NCI-H345 treated with DMSO at 0.1 percent for 48 hours (cell line): ENCODE data around the gene PLXND1.
"Not testable (repeated sequence)": the region's sequence is repeated elsewhere in the genome, so short reads cannot be mapped to it uniquely, and the experiment has no call there.

Source experiments
- DNase-seq: peaks from one replicate; lab custom pipeline; 2025; ENCODE audit not compliant: unreplicated experiment; lab: John Stamatoyannopoulos, UW

PLXND1 gene

GRCh38 chr3:129606636-129607390 is at the start of gene PLXND1:
TSS of gene PLXND1 (minus strand) at chr3:129606676. CDS start at chr3:129606639, 37 bp downstream.
- DNase-seq = no peak

- DNase-seq = no peak
Measured at GRCh38 chr3:129655291-129655700, 48.8 kb upstream of the PLXND1 start.

- no peak for DNase-seq
Measured at GRCh38 chr3:129654131-129654530, 47.7 kb upstream of the PLXND1 start.

GRCh38 chr3:129653019-129653418 is 46.5 kb upstream of the PLXND1 start:
- no peak for DNase-seq

- no peak for DNase-seq
Measured at GRCh38 chr3:129651435-129652202, 45.1 kb upstream of the PLXND1 start.

- DNase-seq = no peak
Measured at GRCh38 chr3:129650256-129650872, 43.9 kb upstream of the PLXND1 start.

- DNase-seq = no peak
Measured at GRCh38 chr3:129648391-129648790, 41.9 kb upstream of the PLXND1 start.

- no peak for DNase-seq
Measured at GRCh38 chr3:129645286-129645685, 38.8 kb upstream of the PLXND1 start.

GRCh38 chr3:129644836-129645235 is 38.4 kb upstream of the PLXND1 start:
- DNase-seq = no peak

- DNase-seq = not testable (repeated sequence)
Measured at GRCh38 chr3:129641567-129642260, 35.2 kb upstream of the PLXND1 start.

- not testable (repeated sequence) for DNase-seq
Measured at GRCh38 chr3:129640985-129641384, 34.5 kb upstream of the PLXND1 start.

GRCh38 chr3:129638481-129638880 is 32.0 kb upstream of the PLXND1 start:
- DNase-seq = no peak

GRCh38 chr3:129636082-129636481 is 29.6 kb upstream of the PLXND1 start:
- DNase-seq = no peak

- DNase-seq = no peak
Measured at GRCh38 chr3:129635656-129636055, 29.2 kb upstream of the PLXND1 start.

GRCh38 chr3:129633751-129634481 is 27.4 kb upstream of the PLXND1 start:
- DNase-seq = no peak

- no peak for DNase-seq
Measured at GRCh38 chr3:129632977-129633376, 26.5 kb upstream of the PLXND1 start.

GRCh38 chr3:129632556-129632955 is 26.1 kb upstream of the PLXND1 start:
- DNase-seq = no peak

GRCh38 chr3:129632056-129632455 is 25.6 kb upstream of the PLXND1 start:
- DNase-seq = no peak

- no peak for DNase-seq
Measured at GRCh38 chr3:129629011-129629410, 22.5 kb upstream of the PLXND1 start.

GRCh38 chr3:129628169-129628522 is 21.7 kb upstream of the PLXND1 start:
- DNase-seq = no peak
